Measurements from ENCODE around the gene TPRG1L.

The TPRG1L gene

DNA sequence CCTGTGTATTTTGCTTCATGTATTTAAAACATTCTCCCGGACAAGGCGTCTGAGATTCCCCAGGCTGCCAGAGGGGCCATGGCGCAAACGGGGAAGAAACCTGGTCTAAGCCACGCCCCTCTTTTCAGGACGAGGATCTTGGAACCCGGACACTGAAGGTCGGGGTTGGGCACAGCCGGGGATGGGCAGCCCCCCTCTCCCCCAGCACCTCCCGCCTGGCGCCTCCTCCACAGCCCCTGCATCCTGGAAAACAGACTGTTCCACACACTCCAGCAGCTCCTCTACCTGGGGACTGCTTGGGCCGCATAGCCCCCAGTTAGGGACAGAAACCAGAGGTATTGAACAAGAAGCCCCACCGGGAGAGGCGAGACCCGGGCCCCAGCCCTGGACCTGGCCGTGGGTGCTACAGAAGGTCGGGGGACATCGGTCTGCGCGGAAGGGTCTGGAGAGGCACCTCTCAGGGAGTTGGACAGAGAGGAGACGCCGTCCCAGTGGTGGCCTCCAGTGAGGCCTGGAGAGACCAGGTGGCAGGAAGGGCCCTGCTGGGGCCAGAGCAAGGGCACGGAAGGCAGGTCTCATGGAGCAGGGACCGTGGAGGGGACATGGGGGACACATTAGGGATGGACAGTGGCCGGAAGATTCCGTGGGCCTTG, 32.9 kb downstream of the TPRG1L start:
- peak overlapping the region; percentile 49; the same call in 1 of the 2 replicates for H3K4me3 ChIP-seq (ENCODE audit: low read depth, low read length)
- DNase-seq (ENCODE audit: low read depth): no peak
- TF ChIP-seq, protein P1, sequence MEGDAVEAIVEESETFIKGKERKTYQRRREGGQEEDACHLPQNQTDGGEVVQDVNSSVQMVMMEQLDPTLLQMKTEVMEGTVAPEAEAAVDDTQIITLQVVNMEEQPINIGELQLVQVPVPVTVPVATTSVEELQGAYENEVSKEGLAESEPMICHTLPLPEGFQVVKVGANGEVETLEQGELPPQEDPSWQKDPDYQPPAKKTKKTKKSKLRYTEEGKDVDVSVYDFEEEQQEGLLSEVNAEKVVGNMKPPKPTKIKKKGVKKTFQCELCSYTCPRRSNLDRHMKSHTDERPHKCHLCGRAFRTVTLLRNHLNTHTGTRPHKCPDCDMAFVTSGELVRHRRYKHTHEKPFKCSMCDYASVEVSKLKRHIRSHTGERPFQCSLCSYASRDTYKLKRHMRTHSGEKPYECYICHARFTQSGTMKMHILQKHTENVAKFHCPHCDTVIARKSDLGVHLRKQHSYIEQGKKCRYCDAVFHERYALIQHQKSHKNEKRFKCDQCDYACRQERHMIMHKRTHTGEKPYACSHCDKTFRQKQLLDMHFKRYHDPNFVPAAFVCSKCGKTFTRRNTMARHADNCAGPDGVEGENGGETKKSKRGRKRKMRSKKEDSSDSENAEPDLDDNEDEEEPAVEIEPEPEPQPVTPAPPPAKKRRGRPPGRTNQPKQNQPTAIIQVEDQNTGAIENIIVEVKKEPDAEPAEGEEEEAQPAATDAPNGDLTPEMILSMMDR (IDR thresholded peaks at IDR 0.05; ENCODE audit: insufficient read depth, low read depth, low read length, missing control alignments): no peak

DNA sequence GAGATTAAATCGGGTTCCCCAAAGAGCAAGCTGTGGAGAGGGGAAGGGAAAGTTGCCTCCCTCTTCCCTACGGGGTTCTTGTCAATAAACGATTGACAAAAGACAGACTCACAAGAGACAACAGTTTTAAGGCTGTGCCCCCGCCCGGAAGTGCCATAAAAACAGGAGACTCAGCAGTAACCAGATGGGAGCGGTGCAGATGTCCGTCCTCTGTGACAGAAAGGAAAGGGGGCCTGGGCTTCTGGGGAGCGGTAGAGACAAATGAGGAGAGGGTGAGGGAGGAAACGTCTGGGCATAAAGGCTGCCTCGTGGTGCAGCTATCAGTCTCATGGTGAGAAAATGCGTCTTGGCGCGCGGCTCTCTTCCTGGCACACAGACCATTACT, 33.4 kb downstream of the TPRG1L start:
- DNase-seq (ENCODE audit: low read depth): no peak
- TF ChIP-seq, protein P1 (IDR thresholded peaks at IDR 0.05; ENCODE audit: insufficient read depth, low read depth, low read length, missing control alignments): no peak
- no peak overlapping the region for H3K4me3 ChIP-seq (ENCODE audit: low read depth, low read length)

DNA sequence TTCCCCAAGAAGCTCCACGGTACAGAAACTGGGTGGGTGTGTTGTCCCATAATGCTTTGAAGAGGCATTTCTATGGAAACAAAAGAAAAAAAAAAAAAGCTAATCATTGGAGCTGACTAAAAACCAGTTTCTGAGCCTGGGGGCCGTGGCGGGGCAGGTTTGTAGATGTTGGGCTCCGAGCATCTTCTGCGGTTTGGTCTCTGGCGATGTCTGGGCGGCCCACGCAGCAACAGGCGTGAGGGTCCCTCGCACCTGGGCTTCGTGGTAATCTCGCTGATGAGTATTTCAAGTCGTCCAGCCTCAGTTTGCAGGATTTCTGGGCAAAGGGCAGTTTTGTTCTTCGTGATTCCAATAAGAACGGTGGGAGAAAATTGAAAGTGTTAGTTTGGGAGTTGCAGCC, 34.3 kb downstream of the TPRG1L start:
- TF ChIP-seq, protein P1 (IDR thresholded peaks at IDR 0.05; ENCODE audit: insufficient read depth, low read depth, low read length, missing control alignments): no peak
- no peak overlapping the region for H3K4me3 ChIP-seq (ENCODE audit: low read depth, low read length)
- DNase-seq (ENCODE audit: low read depth): no peak

DNA sequence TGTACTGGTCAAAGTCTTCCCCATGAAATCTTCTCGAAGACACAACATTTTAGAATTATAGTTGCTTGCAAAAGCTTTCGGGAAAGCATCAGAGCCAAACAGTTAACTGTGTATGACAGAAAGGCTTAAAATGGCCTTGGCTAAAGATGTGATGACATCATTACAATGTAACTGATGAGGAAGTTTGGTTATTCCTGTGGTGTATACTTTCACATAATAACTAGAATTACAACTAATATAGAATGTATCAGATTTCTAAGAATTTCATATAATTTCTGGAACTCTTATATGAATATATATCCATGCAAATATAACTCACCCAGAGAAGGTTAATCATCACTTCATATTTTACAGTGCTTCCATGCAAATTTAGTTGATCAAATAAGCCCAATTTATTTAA, 35.9 kb downstream of the TPRG1L start:
- TF ChIP-seq, protein P1 (IDR thresholded peaks at IDR 0.05; ENCODE audit: insufficient read depth, low read depth, low read length, missing control alignments): no peak
- DNase-seq (ENCODE audit: low read depth): no peak
- no peak overlapping the region; the same call in 1 of the 2 replicates for H3K4me3 ChIP-seq (ENCODE audit: low read depth, low read length)

DNA sequence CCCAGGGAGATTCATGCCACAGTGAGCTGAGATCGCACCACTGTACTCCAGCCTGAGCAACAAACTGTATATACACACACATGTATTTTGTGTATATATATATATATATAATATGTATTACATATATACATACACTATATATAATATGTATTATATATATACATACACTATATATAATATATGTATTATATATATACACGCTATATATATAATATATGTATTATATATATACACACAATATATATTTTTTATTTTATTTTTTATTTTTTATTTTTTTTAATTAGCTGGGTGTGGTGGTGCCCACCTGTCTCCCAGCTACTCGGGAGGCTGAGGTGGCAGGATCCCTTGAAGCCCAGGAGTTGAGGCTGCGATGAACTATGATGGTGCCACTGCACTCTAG, 36.8 kb downstream of the TPRG1L start:
- H3K4me3 ChIP-seq (ENCODE audit: low read depth, low read length): no peak overlapping the region
- no peak for DNase-seq (ENCODE audit: low read depth)
- TF ChIP-seq, protein P1 (IDR thresholded peaks at IDR 0.05; ENCODE audit: insufficient read depth, low read depth, low read length, missing control alignments): no peak

DNA sequence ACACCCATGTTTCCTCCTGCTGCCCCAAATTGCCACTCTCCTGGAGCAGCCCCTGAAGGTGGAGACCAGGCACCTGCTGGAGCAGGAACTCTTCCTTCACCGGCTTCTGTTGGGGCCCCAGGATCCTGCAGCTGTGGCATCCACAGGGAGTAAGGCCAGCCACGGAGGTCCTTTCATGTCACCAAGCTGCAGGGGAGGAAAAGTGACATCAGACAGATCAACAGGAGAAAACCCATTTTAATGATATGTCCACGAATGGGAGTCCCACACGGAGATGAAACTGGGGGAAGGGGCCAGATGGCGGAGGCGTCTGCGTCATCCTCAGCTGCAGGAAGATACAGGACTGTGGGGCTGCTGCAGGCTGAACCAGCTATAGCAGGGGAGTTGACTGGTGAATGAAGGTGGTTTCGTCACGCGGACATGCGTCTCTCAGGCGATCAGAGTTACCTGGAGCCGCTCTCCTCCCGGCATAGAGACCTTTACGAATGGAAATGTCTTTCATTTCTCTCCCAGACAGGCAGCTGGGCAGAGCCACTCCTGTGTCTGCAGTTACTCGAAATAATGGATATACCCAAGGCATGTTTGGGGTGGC, 37.4 kb downstream of the TPRG1L start:
- TF ChIP-seq, protein P1 (IDR thresholded peaks at IDR 0.05; ENCODE audit: insufficient read depth, low read depth, low read length, missing control alignments): no peak
- H3K4me3 ChIP-seq (ENCODE audit: low read depth, low read length): no peak overlapping the region
- DNase-seq (ENCODE audit: low read depth): no peak

Data from GM12865 (cell line).